Right cardiac atrium (tissue), 5 donors: ENCODE measurements around the gene PTCSC3. TPM values are rescaled to one million over a fixed set of nuclear protein-coding genes. Genes with fewer than 3 reads are reported as not detected.

ENCODE experiments used
- ATAC-seq, 2 donors: fragments of 200-7000 bp; cut with Tn5 transposase; one replicate each; pipeline versions ENCODE4 v1.8.0 to v1.9.1; 2020; ENCODE audit warnings: moderate library complexity in 2 of 2, mild to moderate bottlenecking in 1 of 2
- DNase-seq, 3 donors: peaks; one replicate each; pipeline ENCODE4 v3.0.0-alpha.2; 2020
- H3K27ac ChIP-seq: one replicate; pipeline ENCODE4 v1.5.1; 2013; ENCODE audit warnings: mild to moderate bottlenecking, low read length, control low read depth, moderate library complexity
- H3K27me3 ChIP-seq: one replicate; pipeline ENCODE4 v1.6.1; 2013; ENCODE audit not compliant: control insufficient read depth, insufficient read depth
- H3K4me1 ChIP-seq: one replicate; pipeline ENCODE4 v1.6.1; 2013; ENCODE audit warnings: low read length; ENCODE audit not compliant: control insufficient read depth, insufficient read depth
- H3K4me3 ChIP-seq: one replicate; pipeline ENCODE4 v1.5.1; 2013; ENCODE audit warnings: low read length, control low read depth
- H3K9me3 ChIP-seq: one replicate; pipeline ENCODE4 v1.6.1; 2013; ENCODE audit warnings: low read length; ENCODE audit not compliant: control insufficient read depth
- WGBS: extraction: QIAGEN DNeasy Blood & Tissue Kit; methylation state at CpG from one replicate; pipeline ENCODE4 v1.1.7; 2013; 5-methylcytosine and 5-hydroxymethylcytosine counted together
- intact Hi-C, 4 donors: fragments of 100-400 bp; cut with DNase I; formaldehyde crosslinking; loops; one replicate each; pipeline versions ENCODE4 v1.11.0 to v1.14.0; 2022 to 2023
- long read RNA-seq, 4 donors: library from polyadenylated mRNA; unstranded; transcript quantifications; one replicate each; pipeline ENCODE4 v2.0.0, GENCODE V29; 2020 to 2021
- polyA plus RNA-seq: library from polyadenylated mRNA; stranded (reverse); fragments of 200-250 nt; gene quantifications from one replicate; pipeline ENCODE4 v1.2.3, GENCODE V29; 2013
- total RNA-seq, 4 donors: library from RNA; stranded (reverse); fragmentation: NEBNext Ultra II Directional; extraction: Animal tissue kit (Norgen Biotek cat#: 25700); gene quantifications; one replicate each; pipeline ENCODE4 v1.2.1, GENCODE V29; 2021
- donor health status: healthy with polysubstance abuse.
- donor health status: DM: no; HTN: yes; CAD: no.
- donor health status: DM: no; HTN: no; CAD: no.
- donor health status: DM: no; HTN: yes; CAD: no; lungs with severe emphysema.
- donor health status: DM: yes; HTN: yes; CAD: no.

Gene PTCSC3
- total RNA-seq (not detected), polyA plus RNA-seq (not detected)
- long read RNA-seq, donor 1: 0 reads
- long read RNA-seq, donor 2: 0 reads
- long read RNA-seq, donor 3: 0 reads
- long read RNA-seq, donor 4: 0 reads

DNA sequence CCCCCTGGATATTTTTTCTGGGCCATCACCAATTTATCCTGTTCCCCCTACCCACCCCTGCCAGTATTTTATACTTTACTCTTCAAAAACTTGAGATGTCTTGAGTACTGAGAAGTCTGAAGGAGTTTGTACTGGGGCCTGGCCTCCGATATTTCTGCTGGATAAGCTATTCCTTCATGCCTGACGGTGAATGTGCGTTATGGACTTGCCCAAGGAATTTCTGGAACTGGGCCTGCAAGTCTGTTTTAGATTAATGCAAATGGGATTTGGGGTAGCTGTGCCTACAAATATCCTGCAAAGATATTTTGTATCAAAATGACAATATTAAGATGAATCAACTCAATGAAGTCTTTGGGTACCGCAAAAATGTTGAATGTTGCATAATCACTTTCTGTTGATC, at the start of gene PTCSC3:
TSS of gene PTCSC3 (minus strand) at position 199 of the 400 bp plus-strand sequence.
- no peak within 1 kb of the TSS for H3K27ac ChIP-seq
- no peak within 1 kb of the TSS for H3K4me3 ChIP-seq
- DNase-seq: no peak
- no peak for ATAC-seq
- no peaks in the 10 kb centered on the region for H3K4me1 ChIP-seq
- 86% methylated on average over 4 of the region's 4 CpGs for WGBS
- no peaks in the 10 kb centered on the region for H3K27me3 ChIP-seq
- peaks cover 3% of the 10 kb centered on the region for H3K9me3 ChIP-seq
- intact Hi-C loops: no loop called here

DNA sequence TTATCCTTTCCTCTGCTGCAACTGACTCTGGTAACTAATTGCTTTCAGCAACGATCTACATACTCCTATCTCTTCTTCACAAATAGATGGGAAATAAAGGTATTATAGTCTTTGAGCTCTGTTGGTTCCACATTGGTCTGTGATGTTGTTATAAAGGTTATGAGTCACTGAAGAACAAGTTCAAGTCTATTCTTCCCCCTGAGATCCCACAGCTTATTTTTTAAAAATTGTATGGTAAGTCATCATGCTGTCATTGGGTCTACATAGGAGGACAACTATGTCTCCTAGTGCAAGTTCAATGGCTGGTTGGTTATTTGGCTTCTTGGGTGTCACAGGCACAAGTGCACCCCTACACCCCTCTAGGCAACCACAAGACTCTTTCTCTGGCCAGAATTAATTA, 49.6 kb upstream of the PTCSC3 start:
- intact Hi-C loops: no loop called here

DNA sequence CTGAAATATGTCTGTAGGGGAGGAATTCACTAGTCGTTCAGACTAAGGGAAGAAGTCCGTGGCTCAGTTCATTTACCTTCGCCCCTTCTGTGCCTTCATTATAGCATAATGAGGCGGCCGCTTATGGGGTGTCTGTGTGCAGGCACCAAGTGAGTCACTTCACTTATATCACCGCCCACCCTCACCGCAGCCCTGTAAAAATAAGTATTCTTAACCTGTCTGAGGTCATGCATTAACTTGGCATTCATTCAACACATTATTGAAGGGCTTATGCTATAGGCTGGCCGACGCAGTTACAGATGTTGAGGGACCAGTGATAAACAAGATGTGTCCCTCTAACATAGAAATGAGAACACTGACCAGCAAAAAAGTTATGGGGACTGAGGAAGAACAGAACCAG, 47.7 kb upstream of the PTCSC3 start:
- no peak overlapping the region for H3K4me3 ChIP-seq
- ATAC-seq: no peak
- 74% methylated on average over 9 of the region's 9 CpGs for WGBS
- no peak overlapping the region for H3K27ac ChIP-seq
- H3K9me3 ChIP-seq: no peaks in the 10 kb centered on the region
- no peak for DNase-seq
- no peaks in the 10 kb centered on the region for H3K4me1 ChIP-seq
- H3K27me3 ChIP-seq: no peaks in the 10 kb centered on the region
- intact Hi-C loops: no loop called here

More for the DNA sequence above, 49.6 kb upstream of the PTCSC3 start:
- DNase-seq: no peak
- Histone ChIP-seq H3K9me3 (no peaks in the 10 kb centered on the region), H3K27ac (no peak overlapping the region), H3K4me1 (no peaks in the 10 kb centered on the region), H3K4me3 (no peak overlapping the region), H3K27me3 (no peaks in the 10 kb centered on the region)
- no peak for ATAC-seq
- WGBS: 67% methylated on average over 1 of the region's 1 CpG

DNA sequence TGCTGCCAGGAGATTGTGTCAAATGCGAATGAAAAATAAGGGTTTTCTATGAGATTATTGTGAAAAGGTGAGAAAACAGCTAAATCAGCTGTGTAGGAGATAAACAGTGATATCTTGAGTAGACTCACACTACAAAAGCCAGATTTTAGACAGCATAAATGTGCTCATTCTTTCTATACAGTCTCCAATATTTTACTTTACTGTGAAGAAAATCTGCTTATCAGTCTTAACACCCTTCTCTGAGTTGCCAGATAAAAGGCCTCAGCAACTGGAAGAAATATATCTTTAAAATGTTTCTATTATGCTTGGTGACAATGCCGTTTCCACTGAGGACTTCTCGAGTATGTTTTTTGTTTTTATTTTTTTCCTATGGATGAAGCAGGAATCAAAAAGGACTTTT, 47.0 kb upstream of the PTCSC3 start:
- 35% methylated on average over 3 of the region's 3 CpGs for WGBS
- no peaks in the 10 kb centered on the region for H3K9me3 ChIP-seq
- no peak overlapping the region for H3K27ac ChIP-seq
- intact Hi-C loops: no loop called here
- no peak for ATAC-seq
- no peak overlapping the region for H3K4me3 ChIP-seq
- no peaks in the 10 kb centered on the region for H3K4me1 ChIP-seq
- no peaks in the 10 kb centered on the region for H3K27me3 ChIP-seq
- no peak for DNase-seq

DNA sequence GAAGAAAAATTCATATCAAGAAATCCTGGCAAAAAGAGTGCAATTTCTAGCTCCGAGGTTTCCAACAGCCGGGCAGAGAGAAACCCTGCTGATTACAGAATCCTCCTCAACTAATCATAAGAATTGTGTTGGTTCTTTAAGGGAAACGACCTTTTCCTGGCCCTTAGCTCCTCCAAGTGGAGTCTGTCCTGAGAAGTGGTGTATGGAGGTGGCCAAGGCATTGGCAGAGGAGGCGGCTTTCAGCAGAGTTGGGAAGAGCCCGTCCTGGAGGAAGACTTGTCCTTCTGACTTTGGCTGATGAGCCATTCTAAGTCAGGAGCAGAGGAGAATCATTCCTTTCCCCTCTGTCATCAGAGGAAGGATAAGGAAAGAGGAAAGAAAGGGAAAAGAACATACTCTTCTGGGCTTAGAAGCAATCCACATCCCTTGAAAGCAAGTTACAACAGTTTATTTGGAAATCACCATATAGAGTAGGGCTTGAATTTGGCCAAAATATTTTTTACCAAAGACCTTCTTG, 46.5 kb upstream of the PTCSC3 start:
- DNase-seq: no peak
- no peaks in the 10 kb centered on the region for H3K4me1 ChIP-seq
- intact Hi-C loops: no loop called here
- ATAC-seq: no peak
- WGBS: 41% methylated on average over 5 of the region's 5 CpGs
- H3K27ac ChIP-seq: no peak overlapping the region
- no peak overlapping the region for H3K4me3 ChIP-seq
- H3K27me3 ChIP-seq: no peaks in the 10 kb centered on the region
- H3K9me3 ChIP-seq: no peaks in the 10 kb centered on the region

DNA sequence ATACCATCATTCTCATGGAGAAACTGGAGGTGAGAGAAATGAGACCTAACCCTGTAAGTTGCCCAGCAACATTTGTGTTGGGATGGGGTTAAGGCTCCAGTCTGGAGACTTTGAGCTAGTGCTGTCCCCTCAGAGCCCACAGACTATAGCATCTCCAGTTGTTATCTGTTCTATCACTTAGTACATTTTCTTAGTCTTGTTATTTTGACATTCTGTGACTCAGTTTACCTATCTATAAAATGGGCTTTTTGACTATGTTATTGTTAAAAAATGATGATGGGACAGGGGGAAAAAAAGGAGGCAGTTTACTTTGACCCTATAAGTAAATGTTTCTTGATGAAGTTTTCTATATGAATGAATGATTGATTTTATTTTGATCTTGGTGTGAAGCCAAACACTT, 45.8 kb upstream of the PTCSC3 start:
- DNase-seq (no peak), ATAC-seq (no peak)
- intact Hi-C loops: no loop called here

DNA sequence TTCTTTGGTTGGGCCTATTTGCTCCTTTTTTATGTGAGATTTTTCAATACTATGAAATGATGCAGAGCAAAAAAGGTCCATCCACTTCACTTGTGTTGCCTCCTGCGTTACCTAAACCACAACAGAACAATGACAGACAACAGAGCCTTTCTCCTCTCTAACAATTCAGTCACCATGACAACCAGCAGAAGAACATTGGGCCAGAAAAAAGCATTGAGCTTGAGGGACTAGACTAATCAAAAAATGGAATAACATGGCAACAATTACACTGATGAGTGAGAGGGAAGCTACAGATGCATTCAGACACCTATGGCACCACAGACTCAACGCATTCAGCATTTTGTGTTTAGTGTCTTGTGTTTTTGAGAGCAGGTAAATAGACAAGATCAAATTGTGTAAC, 44.6 kb upstream of the PTCSC3 start:
- no peak overlapping the region for H3K27ac ChIP-seq
- no peak for ATAC-seq
- no peaks in the 10 kb centered on the region for H3K4me1 ChIP-seq
- H3K27me3 ChIP-seq: peaks cover 6% of the 10 kb centered on the region
- 55% methylated on average over 2 of the region's 2 CpGs for WGBS
- no peak overlapping the region for H3K4me3 ChIP-seq
- intact Hi-C loops: no loop called here
- H3K9me3 ChIP-seq: no peaks in the 10 kb centered on the region
- no peak for DNase-seq

More for the DNA sequence above, 45.8 kb upstream of the PTCSC3 start:
- H3K4me1 ChIP-seq: no peaks in the 10 kb centered on the region
- no peak overlapping the region for H3K27ac ChIP-seq
- H3K4me3 ChIP-seq: no peak overlapping the region
- no peaks in the 10 kb centered on the region for H3K9me3 ChIP-seq
- H3K27me3 ChIP-seq: peaks cover 2% of the 10 kb centered on the region

DNA sequence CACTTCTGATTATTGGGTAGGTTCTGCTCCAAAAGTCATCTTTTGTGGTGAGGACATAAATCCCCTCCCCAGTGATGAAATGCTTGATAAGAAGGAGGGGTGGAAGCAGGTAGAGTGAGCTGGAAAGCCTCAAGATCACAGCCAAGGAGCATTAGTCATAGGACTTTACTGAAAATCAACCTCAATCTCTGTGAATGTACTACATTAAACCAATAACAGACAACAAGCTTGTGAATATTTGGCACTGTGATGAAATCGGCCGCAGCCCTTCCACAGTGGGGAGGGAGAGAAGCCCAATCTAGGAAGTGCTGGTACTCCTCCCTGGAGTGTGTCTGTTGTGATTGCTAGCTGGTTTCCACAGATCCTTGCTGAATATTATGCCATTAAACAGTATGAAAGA, 41.2 kb upstream of the PTCSC3 start:
- H3K4me1 ChIP-seq: no peaks in the 10 kb centered on the region

DNA sequence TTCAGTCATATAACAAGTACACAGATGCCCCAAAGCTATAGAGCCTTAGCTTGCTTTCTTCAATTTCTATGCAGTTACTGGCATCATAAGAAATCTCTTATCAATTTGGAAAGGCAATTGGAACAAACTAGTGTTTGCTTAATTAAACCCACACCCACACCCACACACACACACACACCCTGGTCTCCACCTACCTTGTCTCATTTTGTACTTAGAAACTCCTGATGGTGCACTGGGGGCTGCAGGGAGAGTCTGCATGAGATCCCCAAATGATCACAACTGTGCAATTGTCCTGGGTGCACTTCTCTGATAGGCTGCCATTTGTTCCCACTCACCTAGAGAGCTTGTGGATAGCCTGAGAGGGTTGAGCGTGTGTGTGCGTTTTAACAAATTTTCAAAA, 40.5 kb upstream of the PTCSC3 start:
- WGBS: 92% methylated on average over 2 of the region's 2 CpGs
- DNase-seq (no peak), ATAC-seq (no peak)
- H3K4me1 ChIP-seq: no peaks in the 10 kb centered on the region
- no peaks in the 10 kb centered on the region for H3K9me3 ChIP-seq
- no peak overlapping the region for H3K4me3 ChIP-seq
- H3K27me3 ChIP-seq: peaks cover 6% of the 10 kb centered on the region
- intact Hi-C loops: no loop called here
- H3K27ac ChIP-seq: no peak overlapping the region

More for the DNA sequence above, 41.2 kb upstream of the PTCSC3 start:
- 56% methylated on average over 2 of the region's 2 CpGs for WGBS
- intact Hi-C loops: no loop called here
- ATAC-seq (no peak), DNase-seq (no peak)
- Histone ChIP-seq H3K27ac (no peak overlapping the region), H3K9me3 (no peaks in the 10 kb centered on the region), H3K4me3 (no peak overlapping the region), H3K27me3 (peaks cover 6% of the 10 kb centered on the region)

DNA sequence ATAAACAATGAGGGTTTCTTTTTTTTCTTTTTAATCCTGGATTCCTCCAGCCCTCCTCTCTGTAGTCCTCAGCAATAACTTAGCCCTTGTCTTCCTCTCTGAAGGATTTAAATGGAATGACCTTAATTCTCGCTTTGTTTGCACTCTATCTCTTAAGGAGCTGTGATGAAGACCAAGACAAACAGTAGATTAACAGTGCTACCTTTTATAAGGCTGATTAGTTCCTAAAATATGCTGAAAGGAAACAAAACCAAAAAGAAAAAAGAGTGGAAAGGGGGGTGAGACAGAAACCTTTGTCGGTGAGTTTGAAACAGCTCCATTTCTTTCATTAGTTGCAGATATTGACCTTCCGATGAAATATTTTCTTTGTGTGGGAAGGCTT, 38.7 kb upstream of the PTCSC3 start:
- peaks cover 6% of the 10 kb centered on the region for H3K27me3 ChIP-seq
- no peak overlapping the region for H3K27ac ChIP-seq
- H3K9me3 ChIP-seq: no peaks in the 10 kb centered on the region
- no peaks in the 10 kb centered on the region for H3K4me1 ChIP-seq
- DNase-seq (no peak), ATAC-seq (no peak)
- intact Hi-C loops: no loop called here
- no peak overlapping the region for H3K4me3 ChIP-seq
- WGBS: 73% methylated on average over 3 of the region's 3 CpGs

DNA sequence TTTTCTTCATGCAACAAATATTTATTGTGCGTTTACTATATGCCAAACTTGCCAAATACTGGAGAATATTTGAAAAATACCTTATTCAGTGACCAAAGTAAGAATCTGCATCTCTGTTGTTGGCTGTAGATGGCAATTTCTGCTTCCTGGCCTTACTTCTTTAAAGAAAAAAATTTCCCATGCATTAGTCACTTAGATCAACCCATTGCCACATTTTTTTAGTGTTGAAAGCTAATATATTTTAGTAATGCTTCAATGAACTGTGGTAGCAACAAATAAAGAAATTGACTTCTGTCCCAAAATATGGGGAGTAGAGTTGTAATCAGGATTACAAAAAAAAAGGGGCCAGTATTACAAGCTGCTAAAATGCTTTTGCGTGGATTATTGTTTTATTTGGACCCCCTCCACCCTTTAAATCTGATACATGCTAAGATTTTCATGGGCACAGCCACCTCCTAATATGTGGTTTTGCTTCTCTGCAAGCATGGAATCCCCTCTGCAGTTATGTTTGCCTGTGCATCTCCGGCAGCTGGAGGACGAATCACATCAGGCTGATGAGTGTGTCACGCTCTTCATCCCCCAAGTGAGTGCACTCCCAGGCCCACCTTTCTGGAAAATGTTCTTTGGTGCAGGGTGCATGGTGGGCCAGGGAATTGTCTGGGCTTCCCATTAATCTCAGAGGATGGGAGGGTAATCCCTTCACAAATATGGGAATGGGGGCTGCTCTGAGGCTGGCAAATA, 38.1 kb upstream of the PTCSC3 start:
- Histone ChIP-seq H3K4me3 (no peak overlapping the region), H3K27me3 (peaks cover 6% of the 10 kb centered on the region), H3K4me1 (no peaks in the 10 kb centered on the region), H3K27ac (no peak overlapping the region), H3K9me3 (no peaks in the 10 kb centered on the region)
- no peak for DNase-seq
- ATAC-seq: no peak
- WGBS: 68% methylated on average over 5 of the region's 5 CpGs
- intact Hi-C loops: no loop called here
